GM12878 (cell line): Measurements from ENCODE around the gene PCDHGA1. TPM values are rescaled to one million over a fixed set of nuclear protein-coding genes. Genes with fewer than 3 reads are reported as not detected.

Source experiments
- ATAC-seq: fragments of 200-7000 bp; cut with Tn5 transposase; 3 replicates; pipeline ENCODE4 v1.9.1; 2020; ENCODE audit warnings: mild to moderate bottlenecking, moderate library complexity
- BruUV-seq: library from RNA; stranded (reverse); fragments of 400-500 nt; replicated peaks from 2 replicates; lab custom pipeline; 2021; lab: Mats Ljungman, UMichigan
- CTCF ChIA-PET: fragments of 300-600 bp; sonication (Branson Sonifier 250); formaldehyde crosslinking; extraction: SDS; loops from one replicate; lab custom pipeline; 2021; ENCODE audit warnings: inconsistent platforms; lab: Yijun Ruan, JAX
- POLR2A ChIA-PET: fragments of 350-600 bp; formaldehyde crosslinking; extraction: SDS; loops from one replicate; lab custom pipeline; 2021; ENCODE audit warnings: inconsistent platforms; lab: Charles Lee
- RAD21 ChIA-PET: fragments of 300-600 bp; sonication (Branson Sonifier 250); formaldehyde crosslinking; loops from one replicate; lab custom pipeline; 2023; ENCODE audit warnings: antibody characterized with exemption; ENCODE audit not compliant: unreplicated experiment; lab: Charles Lee
- SMC1A ChIA-PET: fragments of 300-600 bp; sonication (Branson Sonifier 250); formaldehyde crosslinking; loops from one replicate; lab custom pipeline; 2023; ENCODE audit not compliant: unreplicated experiment, uncharacterized antibody; lab: Charles Lee
- DNase-seq: peaks from one replicate; pipeline ENCODE4 v3.0.0-alpha.2; 2011; ENCODE audit warnings: low read depth, low spot score
- FAIRE-seq: peaks from 3 replicates; lab custom pipeline; 2011; peaks lifted over from hg19 to GRCh38; lab: Jason Lieb, UNC
- H2AFZ ChIP-seq: 2 replicates; pipeline ENCODE4 v1.6.0; 2011; ENCODE audit warnings: low read depth, low read length, control low read depth; ENCODE audit not compliant: control insufficient read depth
- H3K27ac ChIP-seq: 2 replicates; pipeline ENCODE4 v1.5.1; 2011; ENCODE audit warnings: control low read depth; ENCODE audit not compliant: control insufficient read depth, insufficient read depth
- H3K27me3 ChIP-seq, 2 experiments: replicated peaks in 1 of 2; 2 replicates each; pipeline versions ENCODE4 v1.6.0 to v1.6.1; 2011; ENCODE audit warnings: low read length in 1 of 2; ENCODE audit not compliant: control insufficient read depth in 2 of 2, insufficient read depth in 2 of 2
- H3K36me3 ChIP-seq, 2 experiments: 2 replicates each; pipeline ENCODE4 v1.5.1; 2011; ENCODE audit warnings: low read length in 1 of 2; ENCODE audit not compliant: control insufficient read depth in 2 of 2, insufficient read depth in 2 of 2
- H3K4me1 ChIP-seq: 2 replicates; pipeline ENCODE4 v1.6.1; 2011; ENCODE audit warnings: mild to moderate bottlenecking, low read length, moderate library complexity, mixed read lengths; ENCODE audit not compliant: control insufficient read depth, insufficient read depth
- H3K4me2 ChIP-seq: 2 replicates; pipeline ENCODE4 v1.6.0; 2011; ENCODE audit warnings: control low read depth; ENCODE audit not compliant: control insufficient read depth, insufficient read depth
- H3K4me3 ChIP-seq: fragments of 200-600 bp; sonication (generic); 2 replicates; pipeline ENCODE4 v1.5.1; 2016
- H3K79me2 ChIP-seq: 2 replicates; pipeline ENCODE4 v1.6.0; 2011; ENCODE audit warnings: low read length; ENCODE audit not compliant: control insufficient read depth, insufficient read depth
- H3K9ac ChIP-seq: 2 replicates; pipeline ENCODE4 v1.8.0; 2011; ENCODE audit warnings: low read length, control low read depth, mixed read lengths; ENCODE audit not compliant: control insufficient read depth, insufficient read depth
- H3K9me3 ChIP-seq: replicated peaks from 3 replicates; pipeline ENCODE4 v1.5.1; 2011; ENCODE audit warnings: mild to moderate bottlenecking, low read length; ENCODE audit not compliant: control insufficient read depth, insufficient read depth
- H4K20me1 ChIP-seq: 2 replicates; pipeline ENCODE4 v1.6.0; 2011; ENCODE audit not compliant: control insufficient read depth, insufficient read depth
- ATF7 ChIP-seq: fragments of 450-650 bp; IDR thresholded peaks from 2 replicates; pipeline ENCODE4 v1.6.1; 2016; ENCODE audit warnings: low read depth, mild to moderate bottlenecking
- CBFB ChIP-seq: IDR thresholded peaks from 2 replicates; pipeline ENCODE4 v1.6.1; 2016; ENCODE audit warnings: antibody characterized with exemption, low read depth
- CBX5 ChIP-seq: sonication (generic); IDR thresholded peaks from 2 replicates; pipeline ENCODE4 v1.6.1; 2016; ENCODE audit warnings: low read depth, moderate library complexity, mild to moderate bottlenecking, inconsistent platforms
- GABPA ChIP-seq: IDR thresholded peaks from 2 replicates; pipeline ENCODE4 v1.6.1; 2014; ENCODE audit warnings: antibody characterized with exemption, low read depth, mild to moderate bottlenecking, inconsistent platforms
- IKZF1 ChIP-seq: fragments of 450-650 bp; conservative IDR thresholded peaks from 2 replicates; pipeline ENCODE4 v1.6.1; 2017; ENCODE audit warnings: antibody characterized with exemption, mild to moderate bottlenecking
- KLF5 ChIP-seq: fragments of 450-650 bp; IDR thresholded peaks from 2 replicates; pipeline ENCODE4 v1.6.1; 2014; ENCODE audit warnings: mild to moderate bottlenecking; ENCODE audit not compliant: partially characterized antibody
- MYC ChIP-seq: IDR thresholded peaks from 2 replicates; pipeline ENCODE4 v1.6.1; 2011; ENCODE audit warnings: mild to moderate bottlenecking, low read length, moderate library complexity, inconsistent platforms; ENCODE audit not compliant: insufficient read depth, insufficient replicate concordance, insufficient read length, severe bottlenecking
- PAX5 ChIP-seq: IDR thresholded peaks from 2 replicates; pipeline ENCODE4 v1.6.1; 2011; ENCODE audit warnings: low read depth, low read length, borderline replicate concordance
- PAX8 ChIP-seq: fragments of 450-650 bp; IDR thresholded peaks from 2 replicates; pipeline ENCODE4 v1.6.1; 2017; ENCODE audit warnings: mild to moderate bottlenecking, moderate library complexity
- POLR2AphosphoS2 ChIP-seq: IDR thresholded peaks from 2 replicates; pipeline ENCODE4 v1.6.1; 2011; ENCODE audit warnings: low read depth, mild to moderate bottlenecking, low read length, improper control_type of control experiment, moderate library complexity
- RAD21 ChIP-seq: IDR thresholded peaks from 2 replicates; pipeline ENCODE4 v1.6.1; 2011; ENCODE audit warnings: mild to moderate bottlenecking, low read depth, low read length, moderate library complexity; ENCODE audit not compliant: insufficient read depth
- SIN3A ChIP-seq: IDR thresholded peaks from 2 replicates; pipeline ENCODE4 v1.6.1; 2012; ENCODE audit warnings: low read depth, low read length, improper control_type of control experiment
- SREBF1 ChIP-seq: IDR thresholded peaks from 2 replicates; pipeline ENCODE4 v1.6.1; 2012; ENCODE audit warnings: mild to moderate bottlenecking, low read length
- TBL1XR1 ChIP-seq: IDR thresholded peaks from 2 replicates; pipeline ENCODE4 v1.6.1; 2012; ENCODE audit warnings: low read depth, low read length, improper control_type of control experiment
- WGBS: methylation state at CpG from one replicate; pipeline ENCODE4 v1.1.6; 2016; ENCODE audit warnings: low lambda C conversion rate; ENCODE audit not compliant: insufficient replicate concordance, insufficient coverage; ENCODE audit errors: missing lambda C conversion rate; 5-methylcytosine and 5-hydroxymethylcytosine counted together
- in situ Hi-C: fragments of 300-500 bp; cut with MboI; formaldehyde crosslinking; loops from 9 replicates; pipeline ENCODE4 v1.14.3; 2018; ENCODE audit warnings: mixed read lengths
- intact Hi-C: fragments of 100-400 bp; cut with micrococcal nuclease; formaldehyde crosslinking; loops from one replicate; pipeline ENCODE4 v1.14.2; 2022; ENCODE audit not compliant: unreplicated experiment
- polyA plus RNA-seq, 11 experiments: library from polyadenylated mRNA; depleted of rRNA in 4 of 11; unstranded in 6 of 11; stranded (reverse) in 5 of 11; fragments of >200 nt; fragmentation: Nextera tagmentation in 4 of 11; fragmentation: Illumina TruSeq in 1 of 11; extraction: Ambion mirVana in 4 of 11; extraction: Trizol in 1 of 11; gene quantifications; 1 replicate in 1 of 11; 2 replicates in 10 of 11; pipeline versions ENCODE4 v1.2.1 to v1.2.3, GENCODE V29; 2011 to 2016; ENCODE audit warnings: inconsistent platforms in 2 of 11, missing spikeins in 2 of 11, low read depth in 1 of 11
- total RNA-seq, 4 experiments: library from RNA; depleted of rRNA in 3 of 4; stranded (reverse); fragments of >200 nt in 3 of 4; fragmentation: Illumina TruSeq in 1 of 4; extraction: Trizol in 1 of 4; gene quantifications; 2 replicates each; pipeline versions ENCODE4 v1.2.1 to v1.2.3, GENCODE V29; 2013 to 2021
- TF ChIP-seq, protein P1 (sequence below): IDR thresholded peaks from 2 replicates; pipeline ENCODE4 v1.6.1; 2011; ENCODE audit warnings: borderline replicate concordance, low read depth, mild to moderate bottlenecking, moderate library complexity, mixed read lengths, low read length; ENCODE audit not compliant: insufficient read depth; ENCODE audit errors: extremely low read length
- TF ChIP-seq, protein P2 (sequence below): fragments of 150-350 bp; IDR thresholded peaks from 2 replicates; pipeline ENCODE4 v1.6.1; 2016; ENCODE audit warnings: low read depth, low read length
- TF ChIP-seq, protein P3 (sequence below): IDR thresholded peaks from 2 replicates; pipeline ENCODE4 v1.6.1; 2011; ENCODE audit warnings: mild to moderate bottlenecking, low read depth, low read length, moderate library complexity; ENCODE audit not compliant: insufficient replicate concordance

PCDHGA1 gene
- total and polyA plus RNA-seq, 10 of the 15 experiments (the other 5 are each of a cell fraction or from before 2014, with no cell fraction given) = 0.02 to 0.51 (median 0.19) TPM; not detected in 3

DNA sequence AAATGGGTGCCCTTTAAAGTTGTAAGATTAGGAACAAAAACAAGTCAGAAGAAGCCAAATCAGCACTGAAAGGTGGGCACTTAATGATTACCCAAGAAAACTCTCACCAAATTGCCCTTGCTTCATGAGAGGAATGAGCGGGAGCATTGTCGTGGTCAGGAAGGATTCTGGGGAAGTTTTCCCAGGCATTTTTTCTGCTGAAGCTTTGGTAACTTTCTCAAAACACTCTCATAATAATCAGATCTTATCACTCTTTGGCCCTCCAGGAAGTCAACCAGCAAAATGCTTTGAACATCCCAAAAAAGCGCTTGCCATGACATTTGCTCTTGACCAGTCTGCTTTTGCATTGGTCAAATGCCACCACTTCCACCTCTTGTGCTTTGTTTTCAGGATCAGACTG is 135.0 kb downstream of the PCDHGA1 start (continued):
- TF ChIP-seq PAX5 = no peak
- no peak for TF ChIP-seq CBFB
- TF ChIP-seq, protein P1, sequence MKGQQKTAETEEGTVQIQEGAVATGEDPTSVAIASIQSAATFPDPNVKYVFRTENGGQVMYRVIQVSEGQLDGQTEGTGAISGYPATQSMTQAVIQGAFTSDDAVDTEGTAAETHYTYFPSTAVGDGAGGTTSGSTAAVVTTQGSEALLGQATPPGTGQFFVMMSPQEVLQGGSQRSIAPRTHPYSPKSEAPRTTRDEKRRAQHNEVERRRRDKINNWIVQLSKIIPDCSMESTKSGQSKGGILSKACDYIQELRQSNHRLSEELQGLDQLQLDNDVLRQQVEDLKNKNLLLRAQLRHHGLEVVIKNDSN = no peak
- no peak for TF ChIP-seq ATF7
- TF ChIP-seq, protein P2, sequence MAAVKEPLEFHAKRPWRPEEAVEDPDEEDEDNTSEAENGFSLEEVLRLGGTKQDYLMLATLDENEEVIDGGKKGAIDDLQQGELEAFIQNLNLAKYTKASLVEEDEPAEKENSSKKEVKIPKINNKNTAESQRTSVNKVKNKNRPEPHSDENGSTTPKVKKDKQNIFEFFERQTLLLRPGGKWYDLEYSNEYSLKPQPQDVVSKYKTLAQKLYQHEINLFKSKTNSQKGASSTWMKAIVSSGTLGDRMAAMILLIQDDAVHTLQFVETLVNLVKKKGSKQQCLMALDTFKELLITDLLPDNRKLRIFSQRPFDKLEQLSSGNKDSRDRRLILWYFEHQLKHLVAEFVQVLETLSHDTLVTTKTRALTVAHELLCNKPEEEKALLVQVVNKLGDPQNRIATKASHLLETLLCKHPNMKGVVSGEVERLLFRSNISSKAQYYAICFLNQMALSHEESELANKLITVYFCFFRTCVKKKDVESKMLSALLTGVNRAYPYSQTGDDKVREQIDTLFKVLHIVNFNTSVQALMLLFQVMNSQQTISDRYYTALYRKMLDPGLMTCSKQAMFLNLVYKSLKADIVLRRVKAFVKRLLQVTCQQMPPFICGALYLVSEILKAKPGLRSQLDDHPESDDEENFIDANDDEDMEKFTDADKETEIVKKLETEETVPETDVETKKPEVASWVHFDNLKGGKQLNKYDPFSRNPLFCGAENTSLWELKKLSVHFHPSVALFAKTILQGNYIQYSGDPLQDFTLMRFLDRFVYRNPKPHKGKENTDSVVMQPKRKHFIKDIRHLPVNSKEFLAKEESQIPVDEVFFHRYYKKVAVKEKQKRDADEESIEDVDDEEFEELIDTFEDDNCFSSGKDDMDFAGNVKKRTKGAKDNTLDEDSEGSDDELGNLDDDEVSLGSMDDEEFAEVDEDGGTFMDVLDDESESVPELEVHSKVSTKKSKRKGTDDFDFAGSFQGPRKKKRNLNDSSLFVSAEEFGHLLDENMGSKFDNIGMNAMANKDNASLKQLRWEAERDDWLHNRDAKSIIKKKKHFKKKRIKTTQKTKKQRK = no peak

DNA sequence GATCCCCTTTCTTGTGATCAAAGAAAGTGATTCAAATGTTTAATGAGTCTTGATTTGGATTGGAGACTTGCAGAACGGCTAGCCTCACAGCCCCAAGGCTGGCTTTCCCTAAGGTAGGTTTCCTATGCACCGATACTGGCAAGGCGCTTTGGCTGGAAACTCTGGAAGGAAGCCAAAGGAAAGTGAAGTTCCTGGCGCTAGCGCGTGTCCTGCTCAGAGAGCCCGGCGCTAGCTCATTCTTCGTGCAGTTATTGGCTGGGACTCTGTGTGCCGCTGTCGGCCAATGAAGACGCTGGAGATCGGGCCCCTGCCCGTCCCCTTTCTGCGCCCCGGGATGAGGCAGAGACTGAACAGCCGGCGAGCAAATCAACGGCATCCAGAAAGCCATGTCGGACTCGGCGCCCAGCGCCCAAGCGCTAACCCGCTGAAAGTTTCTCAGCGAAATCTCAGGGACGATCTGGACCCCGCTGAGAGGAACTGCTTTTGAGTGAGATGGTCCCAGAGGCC is 145.4 kb downstream of the PCDHGA1 start, which contains the start of gene PCDHGC3:
Gene PCDHGC3 (plus strand): TSS at position 342 of the 507 bp plus-strand sequence. CDS start 151 bp downstream, at position 493.
- CTCF ChIA-PET = interaction anchor here (0.5 to 8.5 kb wide), 37 partner anchors 8 to 323 kb away, joined by 3 to 213 read pairs (median 6); partner anchors contain the start of genes PCDHGA10, PCDHGA11, PCDHGA12 and PCDHGB6
- FAIRE-seq (peak; percentile 90), DNase-seq (peak; percentile 40), ATAC-seq (peak; percentile 97)
- no TSS peak for BruUV-seq
- no peaks in the 10 kb centered on the region for H3K36me3 ChIP-seq
- H3K9ac ChIP-seq = peak within 1 kb of the TSS; percentile 69
- no peaks in the 10 kb centered on the region for H3K79me2 ChIP-seq
- H3K4me3 ChIP-seq = peak within 1 kb of the TSS; percentile 77
- under 1% methylated on average over 28 of the region's 28 CpGs for WGBS
- POLR2A ChIA-PET = interaction anchor here (0.6 to 1.4 kb wide), 4 partner anchors 34 to 49 kb away, joined by 3 to 4 read pairs (median 3); no protein-coding TSS in a partner anchor
- H3K27me3 ChIP-seq = no peaks in the 10 kb centered on the region; a peak in 1 of 4 replicates
- SMC1A ChIA-PET = interaction anchor here (0.5 to 6.6 kb wide), 27 partner anchors 9 to 160 kb away, joined by 3 to 117 read pairs (median 4); partner anchors contain the start of genes PCDHGA10, PCDHGA11, PCDHGA12 and PCDHGB3
- H3K27ac ChIP-seq = no peak within 1 kb of the TSS; the same call in 1 of the 2 replicates
- intact Hi-C loops = loop anchor here (1.0 to 2.0 kb wide), 4 partner anchors 38 to 83 kb away; partner anchors contain the start of gene PCDHGA11
- peak within 1 kb of the TSS; percentile 80 for H3K4me2 ChIP-seq
- peaks cover 17% of the 10 kb centered on the region for H3K4me1 ChIP-seq
- RAD21 ChIA-PET = interaction anchor here (0.6 to 4.9 kb wide), 22 partner anchors 8 to 143 kb away, joined by 3 to 109 read pairs (median 6); partner anchors contain the start of genes DIAPH1, PCDHGA10, PCDHGA11 and PCDHGB3
- in situ Hi-C loops = loop anchor here (5.0 kb wide), 1 partner anchor 52 kb away; no protein-coding TSS in a partner anchor
- H3K9me3 ChIP-seq = no peaks in the 10 kb centered on the region
- peak within 1 kb of the TSS; percentile 90 for H2AFZ ChIP-seq
- H4K20me1 ChIP-seq = no peaks in the 10 kb centered on the region
- TF ChIP-seq TBL1XR1 (0 out of 2 replicates have a peak, but pooled peaks have one; percentile 38), MYC (peak; percentile 10), GABPA (no peak), KLF5 (no peak), PAX8 (no peak), RAD21 (peak; percentile 77), SIN3A (peak; percentile 29; the same call in 1 of the 2 replicates), CBX5 (0 out of 2 replicates have a peak, but pooled peaks have one; percentile 67), POLR2AphosphoS2 (no peak), IKZF1 (no peak), SREBF1 (no peak)
- TF ChIP-seq, protein P3, sequence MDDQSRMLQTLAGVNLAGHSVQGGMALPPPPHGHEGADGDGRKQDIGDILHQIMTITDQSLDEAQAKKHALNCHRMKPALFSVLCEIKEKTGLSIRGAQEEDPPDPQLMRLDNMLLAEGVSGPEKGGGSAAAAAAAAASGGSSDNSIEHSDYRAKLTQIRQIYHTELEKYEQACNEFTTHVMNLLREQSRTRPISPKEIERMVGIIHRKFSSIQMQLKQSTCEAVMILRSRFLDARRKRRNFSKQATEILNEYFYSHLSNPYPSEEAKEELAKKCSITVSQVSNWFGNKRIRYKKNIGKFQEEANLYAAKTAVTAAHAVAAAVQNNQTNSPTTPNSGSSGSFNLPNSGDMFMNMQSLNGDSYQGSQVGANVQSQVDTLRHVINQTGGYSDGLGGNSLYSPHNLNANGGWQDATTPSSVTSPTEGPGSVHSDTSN = peak; percentile 59
